Esophagus muscularis mucosa (tissue), 4 donors: ENCODE data around the gene TBC1D8. TPM values are rescaled to one million over a fixed set of nuclear protein-coding genes. Genes with fewer than 3 reads are reported as not detected.
A peak's percentile ranks its signal among the peaks of the same experiment; 100 is the strongest.

Experiments used
- DNase-seq: peaks from one replicate; pipeline ENCODE4 v3.0.0-alpha.2; 2017; ENCODE audit errors: extremely low spot score
- H3K27ac ChIP-seq, 4 donors: fragments of 200-600 bp; sonication (generic); replicated peaks in 1 of 4; 1 replicate in 3 of 4; 2 replicates in 1 of 4; pipeline ENCODE4 v1.5.1; 2016 to 2019; ENCODE audit warnings: mild to moderate bottlenecking in 1 of 4
- H3K27me3 ChIP-seq, 4 donors: fragments of 200-600 bp; sonication (generic); one replicate each; pipeline versions ENCODE4 v1.5.1 to v1.6.0; 2016 to 2019
- H3K36me3 ChIP-seq, 4 donors: fragments of 200-600 bp; sonication (generic); one replicate each; pipeline ENCODE4 v1.5.1; 2016 to 2019
- H3K4me1 ChIP-seq, 4 donors: fragments of 200-600 bp; sonication (generic); one replicate each; pipeline ENCODE4 v1.5.1; 2016 to 2019
- H3K4me3 ChIP-seq, 4 donors: fragments of 200-600 bp; sonication (generic); 1 replicate in 2 of 4; 2 replicates in 2 of 4; pipeline ENCODE4 v1.5.1; 2016 to 2019; ENCODE audit warnings: mild to moderate bottlenecking in 4 of 4, moderate library complexity in 1 of 4
- H3K9me3 ChIP-seq, 4 donors: fragments of 200-600 bp; sonication (generic); 1 replicate in 3 of 4; 2 replicates in 1 of 4; pipeline ENCODE4 v1.5.1; 2016 to 2019
- EP300 ChIP-seq: sonication (generic); formaldehyde crosslinking; IDR thresholded peaks from one replicate; pipeline ENCODE4 v1.6.1; 2017; ENCODE audit warnings: antibody characterized with exemption
- POLR2A ChIP-seq: fragments of 450-650 bp; IDR thresholded peaks from one replicate; pipeline ENCODE4 v1.6.1; 2017; ENCODE audit warnings: antibody characterized with exemption, moderate library complexity, mild to moderate bottlenecking, low read depth
- POLR2AphosphoS5 ChIP-seq, 2 donors: sonication (generic); formaldehyde crosslinking; IDR thresholded peaks; one replicate each; pipeline ENCODE4 v1.6.1; 2017; ENCODE audit warnings: antibody characterized with exemption in 2 of 2
- WGBS: methylation state at CpG from one replicate; pipeline ENCODE4 v1.1.5; 2018; 5-methylcytosine and 5-hydroxymethylcytosine counted together
- intact Hi-C: fragments of 100-400 bp; cut with DNase I; formaldehyde crosslinking; loops from one replicate; pipeline ENCODE4 v1.15.1; 2023
- total RNA-seq, 4 donors: library from RNA; depleted of rRNA; stranded (reverse); fragments of >200 nt; gene quantifications; one replicate each; pipeline versions ENCODE4 v1.1.0 to v1.2.1, GENCODE V29; 2016
- TF ChIP-seq, protein P1 (sequence below), 3 experiments: fragments of 200-600 bp in 2 of 3; fragments of 450-650 bp in 1 of 3; sonication (generic) in 2 of 3; IDR thresholded peaks; one replicate each; pipeline ENCODE4 v1.5.1; 2017 to 2019; ENCODE audit warnings: antibody characterized with exemption in 3 of 3, mild to moderate bottlenecking in 2 of 3, moderate library complexity in 1 of 3

TBC1D8 gene
- total RNA-seq, 4 donors from 2014 or later = 16.7 to 23.4 (median 20.4) TPM

- Histone ChIP-seq H3K27ac (peak overlapping the region; percentile 9 to 43 (median 21)), H3K27me3 (no peaks in the 10 kb centered on the region), H3K36me3 (no peaks in the 10 kb centered on the region), H3K4me1 (peaks cover 28 to 41% (median 37%) of the 10 kb centered on the region in 4 donors), H3K4me3 (no peak overlapping the region), H3K9me3 (no peaks in the 10 kb centered on the region)
- no peak for TF ChIP-seq POLR2AphosphoS5 (IDR thresholded peaks at IDR 0.05)
- TF ChIP-seq, protein P1, sequence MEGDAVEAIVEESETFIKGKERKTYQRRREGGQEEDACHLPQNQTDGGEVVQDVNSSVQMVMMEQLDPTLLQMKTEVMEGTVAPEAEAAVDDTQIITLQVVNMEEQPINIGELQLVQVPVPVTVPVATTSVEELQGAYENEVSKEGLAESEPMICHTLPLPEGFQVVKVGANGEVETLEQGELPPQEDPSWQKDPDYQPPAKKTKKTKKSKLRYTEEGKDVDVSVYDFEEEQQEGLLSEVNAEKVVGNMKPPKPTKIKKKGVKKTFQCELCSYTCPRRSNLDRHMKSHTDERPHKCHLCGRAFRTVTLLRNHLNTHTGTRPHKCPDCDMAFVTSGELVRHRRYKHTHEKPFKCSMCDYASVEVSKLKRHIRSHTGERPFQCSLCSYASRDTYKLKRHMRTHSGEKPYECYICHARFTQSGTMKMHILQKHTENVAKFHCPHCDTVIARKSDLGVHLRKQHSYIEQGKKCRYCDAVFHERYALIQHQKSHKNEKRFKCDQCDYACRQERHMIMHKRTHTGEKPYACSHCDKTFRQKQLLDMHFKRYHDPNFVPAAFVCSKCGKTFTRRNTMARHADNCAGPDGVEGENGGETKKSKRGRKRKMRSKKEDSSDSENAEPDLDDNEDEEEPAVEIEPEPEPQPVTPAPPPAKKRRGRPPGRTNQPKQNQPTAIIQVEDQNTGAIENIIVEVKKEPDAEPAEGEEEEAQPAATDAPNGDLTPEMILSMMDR (IDR thresholded peaks at IDR 0.05) = no peak
- no peak for TF ChIP-seq POLR2A
- no peak for TF ChIP-seq EP300
- DNase-seq = no peak
- intact Hi-C loops = no loop called here
- 56% methylated on average over 4 of the region's 4 CpGs for WGBS
Observed at GRCh38 chr2:101064868-101065549, 86.2 kb downstream of the TBC1D8 start.

- H3K27ac ChIP-seq = peak overlapping the region; percentile 9 to 43 (median 21)
- H3K36me3 ChIP-seq = no peaks in the 10 kb centered on the region
- no peaks in the 10 kb centered on the region for H3K27me3 ChIP-seq
- WGBS = 98% methylated on average over 3 of the region's 3 CpGs
- DNase-seq = no peak
- no peak for TF ChIP-seq EP300
- no peak for TF ChIP-seq POLR2AphosphoS5 (IDR thresholded peaks at IDR 0.05)
- TF ChIP-seq, protein P1 (IDR thresholded peaks at IDR 0.05) = no peak
- no peak for TF ChIP-seq POLR2A
- no peak overlapping the region for H3K4me3 ChIP-seq
- intact Hi-C loops = no loop called here
- peaks cover 28 to 44% (median 37%) of the 10 kb centered on the region in 4 donors for H3K4me1 ChIP-seq
- H3K9me3 ChIP-seq = no peaks in the 10 kb centered on the region
Observed at GRCh38 chr2:101064505-101064867, 86.7 kb downstream of the TBC1D8 start.

DNA sequence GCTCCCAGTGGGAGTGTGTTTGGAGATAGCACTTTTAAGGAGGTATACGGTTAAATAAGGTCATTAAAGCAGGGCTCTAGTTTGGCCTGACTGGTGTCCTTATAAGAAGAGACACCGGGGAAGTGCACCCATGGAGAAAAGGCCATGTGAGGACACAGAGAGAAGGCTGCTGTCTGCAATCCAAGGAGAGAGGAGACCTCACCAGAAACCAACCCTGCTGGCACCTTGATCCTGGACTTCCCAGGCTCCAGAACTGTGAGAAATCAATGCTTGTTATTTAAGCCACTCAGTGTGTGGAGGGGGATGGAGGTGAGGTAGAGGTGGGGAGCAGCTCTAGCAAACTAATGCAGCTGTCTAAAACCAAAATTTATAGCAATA lies 87.1 kb downstream of the TBC1D8 start:
- no peak for TF ChIP-seq POLR2A
- intact Hi-C loops = no loop called here

GRCh38 chr2:101063352-101064124 lies 87.6 kb downstream of the TBC1D8 start:
- H3K9me3 ChIP-seq = no peaks in the 10 kb centered on the region
- intact Hi-C loops = no loop called here
- no peaks in the 10 kb centered on the region for H3K27me3 ChIP-seq
- TF ChIP-seq POLR2A (no peak), EP300 (no peak), POLR2AphosphoS5 (IDR thresholded peaks at IDR 0.05) (peak; percentile 19 to 53)
- TF ChIP-seq, protein P1 (IDR thresholded peaks at IDR 0.05) = no peak
- no peak overlapping the region for H3K4me3 ChIP-seq
- peaks cover 0 to 8% (median 0%) of the 10 kb centered on the region in 4 donors for H3K36me3 ChIP-seq
- no peak for DNase-seq
- peak overlapping the region; percentile 32 to 52 (median 46) for H3K27ac ChIP-seq
- WGBS = 48% methylated on average over 3 of the region's 3 CpGs
- H3K4me1 ChIP-seq = peaks cover 28 to 44% (median 37%) of the 10 kb centered on the region in 4 donors

More for the DNA sequence above, 87.1 kb downstream of the TBC1D8 start:
- no peaks in the 10 kb centered on the region for H3K27me3 ChIP-seq
- H3K27ac ChIP-seq = peak overlapping the region; percentile 10 to 52 (median 38)
- no peaks in the 10 kb centered on the region for H3K9me3 ChIP-seq
- peaks cover 0 to 3% (median 0%) of the 10 kb centered on the region in 4 donors for H3K36me3 ChIP-seq
- no peak overlapping the region for H3K4me3 ChIP-seq
- 84% methylated on average over 2 of the region's 2 CpGs for WGBS
- DNase-seq = no peak
- H3K4me1 ChIP-seq = peaks cover 28 to 44% (median 37%) of the 10 kb centered on the region in 4 donors

DNA sequence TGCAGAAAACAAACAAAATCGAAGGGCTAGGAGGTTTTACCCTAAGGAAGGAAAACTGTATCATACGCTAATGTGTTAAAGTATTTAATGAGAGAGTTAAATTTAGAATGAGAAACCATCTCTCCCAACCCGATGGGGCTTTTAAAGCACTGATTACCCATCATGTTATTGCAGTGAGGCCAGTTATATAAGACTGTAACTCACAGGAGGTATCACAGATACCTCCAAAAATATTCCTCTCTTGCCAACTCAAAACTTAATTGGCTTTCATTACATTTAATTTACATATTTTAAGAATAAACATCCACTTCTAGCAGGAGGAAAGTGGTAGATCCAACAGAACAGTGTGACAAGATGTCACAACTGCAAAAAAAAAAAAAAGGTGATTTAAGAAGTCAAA lies 92.8 kb downstream of the TBC1D8 start:
- TF ChIP-seq POLR2A (no peak), POLR2AphosphoS5 (IDR thresholded peaks at IDR 0.05) (no peak), EP300 (no peak)
- TF ChIP-seq, protein P1 (IDR thresholded peaks at IDR 0.05) = no peak

More for the DNA sequence above, 92.8 kb downstream of the TBC1D8 start:
- 72% methylated on average over 3 of the region's 3 CpGs for WGBS
- intact Hi-C loops = no loop called here
- no peaks in the 10 kb centered on the region for H3K9me3 ChIP-seq
- H3K36me3 ChIP-seq = peaks cover 0 to 41% (median 23%) of the 10 kb centered on the region in 4 donors
- H3K4me3 ChIP-seq = no peak overlapping the region
- no peak for DNase-seq
- H3K4me1 ChIP-seq = peaks cover 8 to 30% (median 19%) of the 10 kb centered on the region in 4 donors
- H3K27ac ChIP-seq = no peak overlapping the region
- no peaks in the 10 kb centered on the region for H3K27me3 ChIP-seq
